ENCODE measurements around the gene TRPM6.

GRCh38 chr9:74855072-74855471 lies 32.6 kb downstream of the TRPM6 start:
- TF ChIP-seq CTCF (IDR thresholded peaks at IDR 0.05) (no peak), POLR2A (IDR thresholded peaks at IDR 0.05) (no peak)
